Nephron (organoid): Measurements from ENCODE around the gene C1orf116.
"Not testable (repeated sequence)": the region's sequence is repeated elsewhere in the genome, so short reads cannot be mapped to it uniquely, and the experiment has no call there.

ENCODE experiments used
- H3K27ac Mint-ChIP-seq, 3 experiments: 2 replicates each; pipeline ENCODE4 v1.8.0; 2020; ENCODE audit warnings: mixed read lengths in 3 of 3, mild to moderate bottlenecking in 2 of 3, moderate library complexity in 1 of 3
- H3K27me3 Mint-ChIP-seq: 2 replicates; pipeline ENCODE4 v1.8.0; 2021; ENCODE audit warnings: low read depth, mild to moderate bottlenecking, moderate library complexity, mixed read lengths
- H3K36me3 Mint-ChIP-seq: 2 replicates; pipeline ENCODE4 v1.8.0; 2020; ENCODE audit warnings: low read depth, mixed read lengths
- H3K4me1 Mint-ChIP-seq: 2 replicates; pipeline ENCODE4 v1.8.0; 2020; ENCODE audit warnings: mixed read lengths
- H3K4me3 Mint-ChIP-seq, 3 experiments: 2 replicates each; pipeline ENCODE4 v1.8.0; 2020; ENCODE audit warnings: mild to moderate bottlenecking in 3 of 3, mixed read lengths in 3 of 3, moderate library complexity in 2 of 3
- H3K9me3 Mint-ChIP-seq: 2 replicates; pipeline ENCODE4 v1.8.0; 2020; ENCODE audit warnings: mixed read lengths
- CTCF ChIP-seq, 3 experiments: fragments of 200-600 bp; sonication (generic); IDR thresholded peaks; one replicate each; pipeline ENCODE4 v1.5.0; 2021; ENCODE audit warnings: antibody characterized with exemption in 3 of 3; ENCODE audit not compliant: unreplicated experiment in 3 of 3

Gene C1orf116

GRCh38 chr1:207049054-207049453 lies 16.5 kb upstream of the C1orf116 start:
- Mint-ChIP-seq H3K27me3 (no peaks in the 10 kb centered on the region), H3K27ac (peak overlapping the region; percentile 90 to 99 (median 99)), H3K4me1 (peaks cover 54% of the 10 kb centered on the region), H3K4me3 (peak overlapping the region; percentile 96 to 100 (median 98)), H3K9me3 (no peaks in the 10 kb centered on the region), H3K36me3 (peaks cover 31% of the 10 kb centered on the region)
- TF ChIP-seq CTCF (IDR thresholded peaks at IDR 0.05; ENCODE audit: unreplicated experiment in 3 of 3): no peak

GRCh38 chr1:207048041-207048440 lies 15.5 kb upstream of the C1orf116 start:
- peaks cover 31% of the 10 kb centered on the region for H3K36me3 Mint-ChIP-seq
- H3K27me3 Mint-ChIP-seq: no peaks in the 10 kb centered on the region
- no peak overlapping the region for H3K27ac Mint-ChIP-seq
- peaks cover 49% of the 10 kb centered on the region for H3K4me1 Mint-ChIP-seq
- no peak overlapping the region for H3K4me3 Mint-ChIP-seq
- TF ChIP-seq CTCF (IDR thresholded peaks at IDR 0.05; ENCODE audit: unreplicated experiment in 3 of 3): no peak
- no peaks in the 10 kb centered on the region for H3K9me3 Mint-ChIP-seq

DNA sequence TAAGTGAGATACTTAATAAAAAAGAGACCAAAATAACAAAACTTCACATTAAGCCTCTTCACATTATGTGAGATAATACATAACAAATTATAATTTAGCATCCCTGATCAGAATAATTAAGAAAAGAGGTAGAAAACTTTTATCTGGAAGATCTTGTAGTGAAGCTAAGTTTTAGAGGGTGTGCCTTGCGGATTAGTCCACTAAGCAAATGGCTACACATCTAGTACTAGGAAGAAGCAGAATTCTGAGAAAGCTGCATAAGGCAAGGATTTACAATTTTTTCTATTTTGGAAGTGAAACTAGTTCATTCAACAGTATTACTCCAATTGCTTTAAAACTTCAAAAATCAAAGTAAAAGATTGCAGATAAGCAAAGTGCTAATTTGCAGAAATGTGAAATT lies 14.9 kb upstream of the C1orf116 start:
- no peak for TF ChIP-seq CTCF (IDR thresholded peaks at IDR 0.05; ENCODE audit: unreplicated experiment in 3 of 3)
- no peaks in the 10 kb centered on the region for H3K27me3 Mint-ChIP-seq
- peak overlapping the region; percentile 17 to 53 (median 19) for H3K4me3 Mint-ChIP-seq
- no peak overlapping the region for H3K27ac Mint-ChIP-seq
- peaks cover 44% of the 10 kb centered on the region for H3K4me1 Mint-ChIP-seq
- H3K9me3 Mint-ChIP-seq: no peaks in the 10 kb centered on the region
- peaks cover 31% of the 10 kb centered on the region for H3K36me3 Mint-ChIP-seq

GRCh38 chr1:207045453-207045852 lies 12.9 kb upstream of the C1orf116 start:
- H3K4me3 Mint-ChIP-seq: no peak overlapping the region
- TF ChIP-seq CTCF (IDR thresholded peaks at IDR 0.05; ENCODE audit: unreplicated experiment in 3 of 3): no peak
- no peaks in the 10 kb centered on the region for H3K9me3 Mint-ChIP-seq
- peaks cover 35% of the 10 kb centered on the region for H3K4me1 Mint-ChIP-seq
- peaks cover 31% of the 10 kb centered on the region for H3K36me3 Mint-ChIP-seq
- no peak overlapping the region for H3K27ac Mint-ChIP-seq
- no peaks in the 10 kb centered on the region for H3K27me3 Mint-ChIP-seq

GRCh38 chr1:207041397-207041796 lies 8.8 kb upstream of the C1orf116 start:
- H3K27me3 Mint-ChIP-seq, H3K27ac Mint-ChIP-seq, H3K4me3 Mint-ChIP-seq, H3K9me3 Mint-ChIP-seq, H3K4me1 Mint-ChIP-seq: not testable (repeated sequence)
- H3K36me3 Mint-ChIP-seq: peaks cover 11% of the 10 kb centered on the region

GRCh38 chr1:207040181-207040533 lies 7.6 kb upstream of the C1orf116 start:
- peaks cover 3% of the 10 kb centered on the region for H3K27me3 Mint-ChIP-seq
- no peak overlapping the region for H3K4me3 Mint-ChIP-seq
- H3K4me1 Mint-ChIP-seq: no peaks in the 10 kb centered on the region
- TF ChIP-seq CTCF (IDR thresholded peaks at IDR 0.05; ENCODE audit: unreplicated experiment in 3 of 3): no peak
- H3K9me3 Mint-ChIP-seq: no peaks in the 10 kb centered on the region
- peaks cover 5% of the 10 kb centered on the region for H3K36me3 Mint-ChIP-seq
- no peak overlapping the region for H3K27ac Mint-ChIP-seq
